PC-3 (cell line): ENCODE data around the gene FEV. TPM values are rescaled to one million over a fixed set of nuclear protein-coding genes. Genes with fewer than 3 reads are reported as not detected.
A peak's percentile ranks its signal among the peaks of the same experiment; 100 is the strongest.

Experiments used
- ATAC-seq: fragments of 200-7000 bp; cut with Tn5 transposase; 2 replicates; pipeline ENCODE4 v1.9.1; 2020; ENCODE audit warnings: mild to moderate bottlenecking, moderate library complexity
- BruUV-seq: library from RNA; stranded (reverse); fragments of 400-500 nt; replicated peaks from 2 replicates; lab custom pipeline; 2021; lab: Mats Ljungman, UMichigan
- CTCF ChIA-PET: fragments of 300-600 bp; sonication (Branson Sonifier 250); formaldehyde crosslinking; loops from one replicate; lab custom pipeline; 2022; ENCODE audit warnings: antibody characterized with exemption; lab: Charles Lee
- POLR2A ChIA-PET: fragments of 300-600 bp; sonication (Branson Sonifier 250); formaldehyde crosslinking; loops from one replicate; lab custom pipeline; 2022; ENCODE audit warnings: antibody characterized with exemption; ENCODE audit not compliant: unreplicated experiment; lab: Charles Lee
- DNase-seq: peaks from one replicate; pipeline ENCODE4 v3.0.0-alpha.2; 2015
- H2AFZ ChIP-seq: fragments of 300-600 bp; sonication (generic); 2 replicates; pipeline ENCODE4 v1.6.0; 2016; ENCODE audit warnings: antibody characterized with exemption, low read length
- H3F3A ChIP-seq: fragments of 300-600 bp; sonication (generic); one replicate; pipeline ENCODE4 v1.6.0; 2017; ENCODE audit warnings: antibody characterized with exemption, low read length, control low read depth, mild to moderate bottlenecking; ENCODE audit not compliant: unreplicated experiment
- H3K27ac ChIP-seq: fragments of 300-600 bp; sonication (generic); 2 replicates; pipeline ENCODE4 v1.5.1; 2016; ENCODE audit warnings: mild to moderate bottlenecking, low read length
- H3K27me3 ChIP-seq: fragments of 300-600 bp; sonication (generic); 2 replicates; pipeline ENCODE4 v1.6.1; 2016; ENCODE audit warnings: low read length, mixed read lengths
- H3K36me3 ChIP-seq: fragments of 300-600 bp; sonication (generic); 2 replicates; pipeline ENCODE4 v1.6.1; 2016; ENCODE audit warnings: low read depth, mixed run types, low read length, mixed read lengths
- H3K4me1 ChIP-seq: fragments of 300-600 bp; sonication (generic); 2 replicates; pipeline ENCODE4 v1.5.1; 2016; ENCODE audit warnings: low read length; ENCODE audit not compliant: insufficient read depth
- H3K4me2 ChIP-seq: fragments of 300-600 bp; sonication (generic); 2 replicates; pipeline ENCODE4 v1.6.0; 2016; ENCODE audit warnings: low read length
- H3K4me3 ChIP-seq: fragments of 300-600 bp; sonication (generic); 2 replicates; pipeline ENCODE4 v1.5.1; 2016; ENCODE audit warnings: mild to moderate bottlenecking, low read length, mixed read lengths
- H3K79me2 ChIP-seq: fragments of 300-600 bp; sonication (generic); 2 replicates; pipeline ENCODE4 v1.6.1; 2017; ENCODE audit warnings: low read length, mixed read lengths
- H3K9ac ChIP-seq: fragments of 300-600 bp; sonication (generic); 2 replicates; pipeline ENCODE4 v1.6.0; 2016; ENCODE audit warnings: mild to moderate bottlenecking, low read length
- H3K9me2 ChIP-seq: fragments of 300-600 bp; sonication (generic); replicated peaks from 2 replicates; pipeline ENCODE4 v1.6.1; 2016; ENCODE audit warnings: mixed run types, low read length, mixed read lengths
- H3K9me3 ChIP-seq: fragments of 300-600 bp; sonication (generic); 2 replicates; pipeline ENCODE4 v1.6.1; 2016; ENCODE audit warnings: low read length, mixed read lengths
- H4K20me1 ChIP-seq: fragments of 300-600 bp; sonication (generic); 2 replicates; pipeline ENCODE4 v1.6.1; 2016; ENCODE audit warnings: low read length, mixed read lengths
- EZH2 ChIP-seq: fragments of 300-600 bp; sonication (generic); IDR thresholded peaks from one replicate; pipeline ENCODE4 v1.6.1; 2017; ENCODE audit warnings: antibody characterized with exemption, mild to moderate bottlenecking, low read length; ENCODE audit not compliant: unreplicated experiment
- EZH2phosphoT487 ChIP-seq: fragments of 300-600 bp; sonication (generic); IDR thresholded peaks from 2 replicates; pipeline ENCODE4 v1.6.1; 2018; ENCODE audit warnings: mild to moderate bottlenecking, antibody characterized with exemption, low read length, borderline replicate concordance
- intact Hi-C: fragments of 100-400 bp; cut with micrococcal nuclease; formaldehyde crosslinking; loops from 2 replicates; pipeline ENCODE4 v1.9.0; 2023
- total RNA-seq: library from RNA; depleted of rRNA; stranded (reverse); fragments of >200 nt; gene quantifications from 2 replicates; pipeline ENCODE4 v1.2.3, GENCODE V29; 2014
- TF ChIP-seq, protein P1 (sequence below): fragments of 300-600 bp; sonication (generic); conservative IDR thresholded peaks from 2 replicates; pipeline ENCODE4 v1.5.1; 2017; ENCODE audit warnings: antibody characterized with exemption, low read depth, mild to moderate bottlenecking, low read length

Gene FEV
- total RNA-seq, 1 experiment from 2014 or later: 0.07 TPM

DNA sequence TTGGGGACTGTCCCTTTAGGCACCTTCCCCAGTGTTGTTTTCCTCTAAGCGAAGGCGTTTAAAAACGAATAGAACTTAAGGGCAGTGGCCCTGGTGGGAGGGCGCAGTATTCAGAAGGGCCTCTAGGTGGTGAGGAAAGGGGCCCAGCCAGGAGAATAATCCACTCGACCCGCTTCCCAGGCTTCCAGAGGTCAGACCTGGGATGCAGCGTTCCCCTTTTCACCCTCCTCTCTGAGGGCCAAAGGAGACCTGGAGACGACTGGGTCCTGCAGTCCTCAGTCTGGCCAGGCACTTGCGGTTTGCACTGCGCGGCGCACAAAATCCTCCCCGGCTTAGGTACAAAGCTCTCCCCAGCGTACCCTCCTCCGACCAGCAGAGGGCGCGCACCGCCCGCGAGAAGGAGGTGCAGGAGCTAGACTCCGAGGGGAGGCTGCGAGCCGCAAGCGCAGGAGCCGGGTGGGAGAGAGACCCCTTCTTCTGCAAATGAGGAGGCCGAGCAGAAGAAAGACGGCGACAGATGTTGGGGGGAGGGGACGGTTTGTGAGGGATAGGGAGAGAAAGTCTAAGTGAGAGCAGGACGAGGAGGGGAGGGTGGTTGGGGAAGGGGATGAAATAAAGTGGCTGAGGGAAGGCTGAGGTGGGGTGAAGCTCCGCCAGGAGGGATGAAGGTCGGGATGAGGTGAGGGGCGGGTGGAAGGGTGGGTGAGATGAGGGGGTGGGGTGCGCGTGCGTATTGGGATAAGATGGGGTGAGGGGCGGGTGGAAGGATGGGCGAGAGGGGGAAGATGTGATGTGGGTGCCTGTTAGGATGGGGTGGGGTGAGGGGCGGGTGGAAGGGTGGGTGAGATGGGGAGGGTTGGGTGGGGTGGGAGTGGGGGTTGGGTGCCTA lies 4.9 kb downstream of the FEV start:
- peak overlapping the region; percentile 99 for H2AFZ ChIP-seq

DNA sequence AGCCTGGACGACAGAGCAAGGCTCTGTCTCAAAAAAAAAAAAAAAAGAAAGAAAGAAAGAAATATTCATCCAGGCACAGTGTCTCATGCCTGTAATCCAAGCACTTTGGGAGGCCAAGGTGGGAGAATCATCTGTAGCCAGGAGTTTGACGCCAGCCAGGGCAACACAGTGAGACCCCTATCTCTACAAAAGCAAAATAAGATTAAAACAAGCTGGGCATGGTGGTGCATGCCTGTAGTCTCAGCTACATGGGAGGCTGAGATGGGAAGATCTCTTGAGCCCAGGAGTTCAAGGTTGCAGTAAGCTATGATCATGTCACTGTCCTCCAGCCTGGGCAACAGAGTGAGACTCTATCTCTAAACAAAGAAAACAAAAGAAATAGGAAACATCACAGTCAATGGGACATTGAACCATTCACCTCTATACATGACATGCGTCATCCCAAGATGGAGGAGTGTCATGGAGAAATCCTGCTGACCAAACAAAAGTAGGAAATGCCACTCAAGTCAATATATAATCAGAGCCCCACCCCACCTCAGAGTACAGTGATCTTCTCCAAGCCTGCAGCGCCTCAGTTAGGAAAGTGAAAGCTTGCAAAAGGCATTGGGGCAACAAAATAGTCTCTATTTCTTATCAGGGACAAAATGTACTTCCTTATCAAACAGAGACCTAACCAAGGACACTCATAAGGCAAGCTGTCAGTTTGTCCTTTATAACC lies 9.8 kb downstream of the FEV start:
- Histone ChIP-seq H2AFZ (no peak overlapping the region), H3K4me1 (no peaks in the 10 kb centered on the region), H3K4me2 (no peak overlapping the region), H3K36me3 (no peaks in the 10 kb centered on the region), H3K9me2 (no peaks in the 10 kb centered on the region), H3K27me3 (peaks cover 13% of the 10 kb centered on the region), H3K4me3 (no peak overlapping the region), H4K20me1 (no peaks in the 10 kb centered on the region), H3K9me3 (no peaks in the 10 kb centered on the region), H3K9ac (no peak overlapping the region), H3K27ac (no peak overlapping the region), H3F3A (no peaks in the 10 kb centered on the region), H3K79me2 (no peaks in the 10 kb centered on the region)
- TF ChIP-seq EZH2phosphoT487 (no peak), EZH2 (no peak)
- TF ChIP-seq, protein P1, sequence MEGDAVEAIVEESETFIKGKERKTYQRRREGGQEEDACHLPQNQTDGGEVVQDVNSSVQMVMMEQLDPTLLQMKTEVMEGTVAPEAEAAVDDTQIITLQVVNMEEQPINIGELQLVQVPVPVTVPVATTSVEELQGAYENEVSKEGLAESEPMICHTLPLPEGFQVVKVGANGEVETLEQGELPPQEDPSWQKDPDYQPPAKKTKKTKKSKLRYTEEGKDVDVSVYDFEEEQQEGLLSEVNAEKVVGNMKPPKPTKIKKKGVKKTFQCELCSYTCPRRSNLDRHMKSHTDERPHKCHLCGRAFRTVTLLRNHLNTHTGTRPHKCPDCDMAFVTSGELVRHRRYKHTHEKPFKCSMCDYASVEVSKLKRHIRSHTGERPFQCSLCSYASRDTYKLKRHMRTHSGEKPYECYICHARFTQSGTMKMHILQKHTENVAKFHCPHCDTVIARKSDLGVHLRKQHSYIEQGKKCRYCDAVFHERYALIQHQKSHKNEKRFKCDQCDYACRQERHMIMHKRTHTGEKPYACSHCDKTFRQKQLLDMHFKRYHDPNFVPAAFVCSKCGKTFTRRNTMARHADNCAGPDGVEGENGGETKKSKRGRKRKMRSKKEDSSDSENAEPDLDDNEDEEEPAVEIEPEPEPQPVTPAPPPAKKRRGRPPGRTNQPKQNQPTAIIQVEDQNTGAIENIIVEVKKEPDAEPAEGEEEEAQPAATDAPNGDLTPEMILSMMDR: peak; percentile 12; the same call in 1 of the 2 replicates
- CTCF ChIA-PET: no interaction called here
- POLR2A ChIA-PET: no interaction called here
- DNase-seq (no peak), ATAC-seq (no peak)
- intact Hi-C loops: no loop called here
- no TSS peak for BruUV-seq

More for the DNA sequence above, 4.9 kb downstream of the FEV start:
- H3K9ac ChIP-seq: no peak overlapping the region
- H3K79me2 ChIP-seq: no peaks in the 10 kb centered on the region
- peak overlapping the region; percentile 77 for H3K4me3 ChIP-seq
- H4K20me1 ChIP-seq: no peaks in the 10 kb centered on the region
- peaks cover 26% of the 10 kb centered on the region for H3K27me3 ChIP-seq
- intact Hi-C loops: loop anchor here (5.0 kb wide), 1 partner anchor 103 kb away; no protein-coding TSS in a partner anchor
- ATAC-seq (peak; percentile 93), DNase-seq (peak; percentile 89)
- POLR2A ChIA-PET: no interaction called here
- H3F3A ChIP-seq: no peaks in the 10 kb centered on the region
- no peak overlapping the region for H3K27ac ChIP-seq
- TF ChIP-seq, protein P1: peak; percentile 98
- TF ChIP-seq EZH2phosphoT487: no peak
- no peaks in the 10 kb centered on the region for H3K36me3 ChIP-seq
- BruUV-seq: no TSS peak
- CTCF ChIA-PET: interaction anchor here (0.6 to 1.3 kb wide), 14 partner anchors 15 to 321 kb away, joined by 3 to 19 read pairs (median 4); partner anchors contain the start of genes BCS1L and ZNF142
- H3K4me1 ChIP-seq: no peaks in the 10 kb centered on the region
- peak overlapping the region; percentile 98 for H3K4me2 ChIP-seq
- no peaks in the 10 kb centered on the region for H3K9me2 ChIP-seq
- no peaks in the 10 kb centered on the region for H3K9me3 ChIP-seq
